ENCODE measurements around the gene NRG3. TPM values are rescaled to one million over a fixed set of nuclear protein-coding genes. Genes with fewer than 3 reads are reported as not detected.

NRG3 gene
- total RNA-seq, 2 donors from 2014 or later: 1.7 to 2.3 TPM

GRCh38 chr10:82552267-82552666, 677.3 kb downstream of the NRG3 start:
- Histone ChIP-seq H3K4me1 (ENCODE audit: control insufficient read depth, insufficient read depth, low read length) (no peaks in the 10 kb centered on the region), H3K9ac (ENCODE audit: extremely low read depth, low read length, poor library complexity, severe bottlenecking) (no peak overlapping the region), H3K27me3 (ENCODE audit: control insufficient read depth, insufficient read depth, low read length, poor library complexity, severe bottlenecking) (no peaks in the 10 kb centered on the region), H3K27ac (ENCODE audit: low read depth, low read length) (no peak overlapping the region), H3K36me3 (ENCODE audit: control insufficient read depth, insufficient read depth, low read length) (no peaks in the 10 kb centered on the region), H3K4me3 (ENCODE audit: low read length) (no peak overlapping the region), H3K9me3 (ENCODE audit: control insufficient read depth, low read length) (no peaks in the 10 kb centered on the region)
- no peak overlapping the region for H3K4me3 Mint-ChIP-seq
- no peaks in the 10 kb centered on the region for H3K27me3 Mint-ChIP-seq (ENCODE audit: insufficient read depth)
- WGBS, 2 experiments (ENCODE audit: insufficient coverage in 1 of 2, insufficient read length in 1 of 2): 100% methylated on average over 1 of the region's 1 CpG; no CpG with 5 or more reads in 1 of the 2 experiments
- DNase-seq: no peak
- no peaks in the 10 kb centered on the region for H3K36me3 Mint-ChIP-seq (ENCODE audit: low read depth)
- TF ChIP-seq, protein P1, sequence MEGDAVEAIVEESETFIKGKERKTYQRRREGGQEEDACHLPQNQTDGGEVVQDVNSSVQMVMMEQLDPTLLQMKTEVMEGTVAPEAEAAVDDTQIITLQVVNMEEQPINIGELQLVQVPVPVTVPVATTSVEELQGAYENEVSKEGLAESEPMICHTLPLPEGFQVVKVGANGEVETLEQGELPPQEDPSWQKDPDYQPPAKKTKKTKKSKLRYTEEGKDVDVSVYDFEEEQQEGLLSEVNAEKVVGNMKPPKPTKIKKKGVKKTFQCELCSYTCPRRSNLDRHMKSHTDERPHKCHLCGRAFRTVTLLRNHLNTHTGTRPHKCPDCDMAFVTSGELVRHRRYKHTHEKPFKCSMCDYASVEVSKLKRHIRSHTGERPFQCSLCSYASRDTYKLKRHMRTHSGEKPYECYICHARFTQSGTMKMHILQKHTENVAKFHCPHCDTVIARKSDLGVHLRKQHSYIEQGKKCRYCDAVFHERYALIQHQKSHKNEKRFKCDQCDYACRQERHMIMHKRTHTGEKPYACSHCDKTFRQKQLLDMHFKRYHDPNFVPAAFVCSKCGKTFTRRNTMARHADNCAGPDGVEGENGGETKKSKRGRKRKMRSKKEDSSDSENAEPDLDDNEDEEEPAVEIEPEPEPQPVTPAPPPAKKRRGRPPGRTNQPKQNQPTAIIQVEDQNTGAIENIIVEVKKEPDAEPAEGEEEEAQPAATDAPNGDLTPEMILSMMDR (conservative IDR thresholded peaks at IDR 0.05): no peak
- H3K4me1 Mint-ChIP-seq: no peaks in the 10 kb centered on the region
- no peak overlapping the region for H3K27ac Mint-ChIP-seq
- H3K9me3 Mint-ChIP-seq: no peaks in the 10 kb centered on the region

DNA sequence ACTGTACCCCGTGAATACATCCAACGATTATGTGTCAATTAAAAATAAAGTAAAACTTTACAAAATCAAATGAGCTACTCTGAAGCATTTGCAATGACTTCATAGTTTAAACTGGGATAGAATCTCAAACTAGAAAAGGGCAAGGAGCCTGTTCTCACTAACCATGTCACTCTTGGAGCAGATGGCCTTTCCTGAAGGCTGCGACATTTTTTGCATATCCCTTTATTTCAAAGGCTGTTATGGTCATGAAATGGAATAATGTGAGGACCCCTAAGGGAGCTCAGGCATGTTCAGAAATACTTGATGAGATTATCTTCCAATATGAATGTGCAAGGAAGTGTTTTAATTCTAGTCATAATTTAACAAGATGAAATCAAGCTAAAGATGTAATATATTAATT, 679.4 kb downstream of the NRG3 start:
- DNase-seq: no peak
- WGBS, 2 experiments (ENCODE audit: insufficient coverage in 1 of 2, insufficient read length in 1 of 2): 96 to 100% methylated on average over 2 to 3 of the region's 3 CpGs
- Histone ChIP-seq H3K9me3 (ENCODE audit: control insufficient read depth, low read length) (no peaks in the 10 kb centered on the region), H3K36me3 (ENCODE audit: control insufficient read depth, insufficient read depth, low read length) (no peaks in the 10 kb centered on the region), H3K4me3 (ENCODE audit: low read length) (no peak overlapping the region), H3K27me3 (ENCODE audit: control insufficient read depth, insufficient read depth, low read length, poor library complexity, severe bottlenecking) (no peaks in the 10 kb centered on the region), H3K4me1 (ENCODE audit: control insufficient read depth, insufficient read depth, low read length) (no peaks in the 10 kb centered on the region), H3K9ac (ENCODE audit: extremely low read depth, low read length, poor library complexity, severe bottlenecking) (no peak overlapping the region), H3K27ac (ENCODE audit: low read depth, low read length) (no peak overlapping the region)
- Mint-ChIP-seq H3K4me1 (no peaks in the 10 kb centered on the region), H3K9me3 (no peaks in the 10 kb centered on the region), H3K4me3 (no peak overlapping the region), H3K27me3 (ENCODE audit: insufficient read depth) (no peaks in the 10 kb centered on the region), H3K27ac (no peak overlapping the region), H3K36me3 (ENCODE audit: low read depth) (no peaks in the 10 kb centered on the region)
- TF ChIP-seq, protein P1 (conservative IDR thresholded peaks at IDR 0.05): no peak

DNA sequence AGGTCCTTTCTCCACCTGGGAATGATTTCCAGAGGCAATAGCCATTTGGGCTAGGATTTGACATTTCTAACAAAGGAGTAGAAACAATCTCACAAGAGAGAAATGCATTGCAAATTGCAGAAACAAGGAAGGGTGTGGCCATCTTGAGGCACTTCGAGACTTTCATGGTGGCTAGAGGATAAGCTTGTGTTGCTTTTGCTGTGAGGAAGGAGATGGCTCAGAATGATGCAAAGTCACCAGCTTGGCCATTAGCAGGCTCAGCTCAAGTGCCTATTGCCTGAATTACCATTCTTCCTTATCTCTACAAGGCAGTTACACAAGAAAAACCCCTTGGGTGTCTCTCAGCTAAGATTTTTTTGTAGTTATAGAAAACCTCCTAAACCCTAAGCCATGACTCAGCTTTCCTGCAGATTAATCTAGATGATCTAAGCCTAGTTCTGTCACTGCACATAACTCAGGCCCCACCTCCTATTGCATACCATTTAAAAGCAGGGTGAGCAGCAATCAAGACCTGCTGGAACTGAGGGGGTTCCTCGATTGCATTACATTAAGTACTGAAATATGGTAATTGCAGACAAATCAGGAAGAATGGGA, 683.1 kb downstream of the NRG3 start:
- no peaks in the 10 kb centered on the region for H3K9me3 ChIP-seq (ENCODE audit: control insufficient read depth, low read length)
- H3K27ac ChIP-seq (ENCODE audit: low read depth, low read length): no peak overlapping the region
- no peak overlapping the region for H3K4me3 ChIP-seq (ENCODE audit: low read length)
- no peaks in the 10 kb centered on the region for H3K4me1 ChIP-seq (ENCODE audit: control insufficient read depth, insufficient read depth, low read length)
- no peak for DNase-seq
- Mint-ChIP-seq H3K36me3 (ENCODE audit: low read depth) (no peaks in the 10 kb centered on the region), H3K27me3 (ENCODE audit: insufficient read depth) (no peaks in the 10 kb centered on the region), H3K9me3 (no peaks in the 10 kb centered on the region), H3K4me1 (no peaks in the 10 kb centered on the region), H3K4me3 (no peak overlapping the region), H3K27ac (no peak overlapping the region)
- TF ChIP-seq, protein P1 (conservative IDR thresholded peaks at IDR 0.05): no peak
- no peak overlapping the region for H3K9ac ChIP-seq (ENCODE audit: extremely low read depth, low read length, poor library complexity, severe bottlenecking)
- 85 to 93% methylated on average over 2 of the region's 2 CpGs for WGBS, 2 experiments (ENCODE audit: insufficient coverage in 1 of 2, insufficient read length in 1 of 2)
- H3K27me3 ChIP-seq (ENCODE audit: control insufficient read depth, insufficient read depth, low read length, poor library complexity, severe bottlenecking): no peaks in the 10 kb centered on the region
- H3K36me3 ChIP-seq (ENCODE audit: control insufficient read depth, insufficient read depth, low read length): no peaks in the 10 kb centered on the region

All from endodermal cell (in vitro differentiated cells).